Hippocampal formation (tissue), 2 donors: ENCODE measurements around the gene ZDHHC22.

Experiments used
- DNase-seq, 2 donors: peaks; one replicate each; lab custom pipeline; 2025; lab: John Stamatoyannopoulos, UW

ZDHHC22 gene

GRCh38 chr14:77128414-77128891 lies 13.1 kb downstream of the ZDHHC22 start:
- DNase-seq: no peak

- no peak for DNase-seq
These were observed 15.1 kb downstream of the ZDHHC22 start for GRCh38 chr14:77126461-77126990.

- no peak for DNase-seq
These were observed 15.7 kb downstream of the ZDHHC22 start for GRCh38 chr14:77125823-77126325.

GRCh38 chr14:77125281-77125801 lies 16.2 kb downstream of the ZDHHC22 start:
- no peak for DNase-seq

- peak; percentile 61 to 67 for DNase-seq
These were observed 17.0 kb downstream of the ZDHHC22 start for GRCh38 chr14:77124345-77125280.

GRCh38 chr14:77123381-77124325 lies 17.9 kb downstream of the ZDHHC22 start:
- peak; percentile 50 to 51 for DNase-seq

GRCh38 chr14:77122526-77123125 lies 19.0 kb downstream of the ZDHHC22 start:
- no peak for DNase-seq

GRCh38 chr14:77120771-77121743 lies 20.5 kb downstream of the ZDHHC22 start:
- DNase-seq: peak; percentile 44 to 72

GRCh38 chr14:77119851-77120250 lies 21.7 kb downstream of the ZDHHC22 start:
- no peak for DNase-seq

- no peak for DNase-seq
These were observed 25.3 kb downstream of the ZDHHC22 start for GRCh38 chr14:77116172-77116817.

GRCh38 chr14:77114609-77115008 lies 27.0 kb downstream of the ZDHHC22 start:
- DNase-seq: no peak

GRCh38 chr14:77113644-77114043 lies 27.9 kb downstream of the ZDHHC22 start:
- no peak for DNase-seq

GRCh38 chr14:77111021-77111420 lies 30.6 kb downstream of the ZDHHC22 start:
- peak; percentile 25 to 59 for DNase-seq

- DNase-seq: no peak
These were observed 31.3 kb downstream of the ZDHHC22 start for GRCh38 chr14:77110286-77110685.

GRCh38 chr14:77109656-77110055 lies 31.9 kb downstream of the ZDHHC22 start:
- DNase-seq: no peak

- no peak for DNase-seq
These were observed 32.8 kb downstream of the ZDHHC22 start for GRCh38 chr14:77108753-77109152.

GRCh38 chr14:77107228-77107627 lies 34.4 kb downstream of the ZDHHC22 start:
- DNase-seq: no peak

- DNase-seq: no peak
These were observed 34.9 kb downstream of the ZDHHC22 start for GRCh38 chr14:77106666-77107065.

GRCh38 chr14:77105145-77105939 lies 36.2 kb downstream of the ZDHHC22 start:
- DNase-seq: peak; percentile 58 to 94
